Muscle layer of duodenum (tissue), 2 donors: ENCODE measurements around the gene KCNQ2.
"Not testable (repeated sequence)": the region's sequence is repeated elsewhere in the genome, so short reads cannot be mapped to it uniquely, and the experiment has no call there.

Source experiments
- H3K27ac ChIP-seq: one replicate; pipeline ENCODE4 v1.7.0; 2013; ENCODE audit warnings: mild to moderate bottlenecking, low read length
- H3K27me3 ChIP-seq: one replicate; pipeline ENCODE4 v1.7.0; 2013; ENCODE audit warnings: low read depth, mild to moderate bottlenecking, control low read depth, low read length
- H3K36me3 ChIP-seq, 2 donors: one replicate each; pipeline ENCODE4 v1.7.0; 2013; ENCODE audit warnings: low read length in 2 of 2, control low read depth in 1 of 2, mild to moderate bottlenecking in 1 of 2; ENCODE audit not compliant: insufficient read depth in 2 of 2, control insufficient read depth in 1 of 2
- H3K4me1 ChIP-seq, 2 donors: one replicate each; pipeline ENCODE4 v1.7.0; 2013; ENCODE audit warnings: low read length in 2 of 2, mild to moderate bottlenecking in 2 of 2, control low read depth in 1 of 2, moderate library complexity in 1 of 2; ENCODE audit not compliant: insufficient read depth in 2 of 2, control insufficient read depth in 1 of 2
- H3K4me3 ChIP-seq, 2 donors: one replicate each; pipeline ENCODE4 v1.7.0; 2013; ENCODE audit warnings: low read length in 2 of 2, low read depth in 1 of 2, mild to moderate bottlenecking in 1 of 2
- H3K9me3 ChIP-seq, 2 donors: one replicate each; pipeline ENCODE4 v1.7.0; 2013; ENCODE audit warnings: low read length in 2 of 2, control low read depth in 1 of 2, mild to moderate bottlenecking in 1 of 2; ENCODE audit not compliant: control insufficient read depth in 1 of 2
- donor health status: healthy.

Gene KCNQ2

DNA sequence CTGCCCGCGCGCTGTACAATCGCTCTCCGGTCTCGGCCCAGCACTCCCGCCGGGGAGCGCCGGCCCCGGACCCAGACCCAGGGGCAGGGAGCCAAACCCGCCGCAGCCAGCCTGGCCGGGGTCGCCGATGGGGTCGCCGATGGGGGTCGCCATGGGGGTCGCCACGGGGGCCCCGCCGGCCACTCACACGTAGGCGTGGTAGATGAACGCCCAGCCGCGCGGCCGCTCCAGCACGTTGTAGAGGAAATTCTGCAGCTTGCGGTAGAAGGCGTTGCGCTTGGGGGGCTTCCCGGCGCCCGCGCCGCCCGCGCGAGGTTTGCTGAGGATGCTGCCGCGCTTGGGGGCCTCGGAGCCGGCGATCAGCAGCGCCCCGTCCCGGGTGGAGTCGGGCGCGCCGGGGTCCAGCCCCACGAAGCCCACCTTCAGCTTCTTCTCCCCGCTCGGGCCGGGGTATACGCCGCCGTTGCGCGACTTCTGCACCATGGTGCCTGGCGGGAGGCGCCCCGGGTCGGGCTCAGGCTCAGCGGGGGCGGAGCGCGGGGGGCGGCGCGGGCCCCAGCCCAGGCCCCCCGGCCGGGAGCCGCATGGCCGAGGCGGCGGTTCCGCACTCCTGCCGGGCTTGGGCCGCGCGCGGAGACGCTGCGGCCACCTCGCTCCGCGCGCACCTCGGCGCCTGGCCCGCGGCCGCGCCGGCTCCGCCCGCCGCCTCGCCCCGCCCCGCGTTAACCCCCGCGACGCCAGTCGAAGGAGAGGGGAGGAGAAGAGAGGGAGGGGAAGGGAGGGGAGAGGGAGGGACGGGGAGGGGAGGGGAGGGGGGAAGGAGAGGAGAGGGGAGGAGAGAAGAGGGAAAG, at the start of gene KCNQ2:
TSS of gene KCNQ2 (minus strand) at position 675 of the 851 bp plus-strand sequence. CDS start at position 483, 192 bp downstream.
- Histone ChIP-seq H3K4me1 (peaks cover 0 to 15% of the 10 kb centered on the region in 2 donors), H3K27ac (no peak within 1 kb of the TSS), H3K9me3 (no peaks in the 10 kb centered on the region), H3K27me3 (peaks cover 36% of the 10 kb centered on the region), H3K4me3 (no peak within 1 kb of the TSS), H3K36me3 (no peaks in the 10 kb centered on the region)

DNA sequence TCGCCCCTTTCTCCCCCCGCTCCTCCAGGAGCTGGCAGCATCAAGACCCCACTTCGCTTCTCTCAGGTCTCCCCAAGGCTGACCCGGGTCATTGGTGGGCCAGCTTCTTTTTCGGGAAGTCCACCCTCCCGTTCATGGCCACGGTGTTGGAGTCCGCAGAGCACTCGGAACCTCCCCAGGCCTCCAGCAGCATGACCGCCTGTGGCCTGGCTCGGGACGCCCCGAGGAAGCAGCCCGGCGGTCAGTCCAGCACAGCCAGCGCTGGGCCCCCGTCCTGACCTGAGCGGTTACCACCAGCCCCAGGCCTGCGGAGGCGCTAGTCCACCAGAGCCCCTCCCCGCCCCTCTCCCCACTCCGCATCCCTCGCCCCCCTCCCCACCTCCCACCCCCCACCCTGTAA, 49.1 kb upstream of the KCNQ2 start:
- Histone ChIP-seq H3K4me1 (peaks cover 0 to 17% of the 10 kb centered on the region in 2 donors), H3K4me3 (peak overlapping the region; percentile 74 to 89), H3K27ac (peak overlapping the region; percentile 72), H3K27me3 (peaks cover 4% of the 10 kb centered on the region), H3K36me3 (peaks cover 0 to 6% of the 10 kb centered on the region in 2 donors), H3K9me3 (no peaks in the 10 kb centered on the region)

DNA sequence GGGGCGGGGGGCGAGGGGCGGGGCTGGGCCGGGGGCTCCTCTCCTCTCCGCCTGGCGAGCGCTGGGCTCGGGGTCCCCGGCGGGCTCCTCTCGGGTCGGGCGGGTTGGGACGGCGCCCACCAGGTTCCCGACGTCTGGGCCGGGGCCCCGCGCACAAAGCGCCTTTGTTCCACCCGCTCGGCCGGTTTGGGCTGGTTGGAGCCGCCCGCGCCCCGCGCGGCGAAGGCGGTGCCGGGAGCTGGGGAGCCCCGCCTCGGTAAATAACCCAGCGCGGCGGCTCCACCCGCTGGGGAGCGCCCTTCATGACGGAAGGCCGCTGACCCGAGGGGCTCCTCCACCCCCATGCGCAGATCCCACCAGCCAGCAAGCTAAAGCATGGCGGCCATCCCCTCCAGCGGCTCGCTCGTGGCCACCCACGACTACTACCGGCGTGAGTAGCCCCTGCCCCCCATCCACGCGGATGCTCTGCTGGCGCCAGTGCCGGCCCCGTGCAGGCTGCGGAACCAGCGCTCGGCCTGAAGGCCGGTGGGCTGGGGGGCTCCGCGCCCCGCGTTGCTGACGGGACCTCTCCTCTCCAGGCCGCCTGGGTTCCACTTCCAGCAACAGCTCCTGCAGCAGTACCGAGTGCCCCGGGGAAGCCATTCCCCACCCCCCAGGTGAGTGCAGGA, 48.6 kb upstream of the KCNQ2 start:
- Histone ChIP-seq H3K4me3 (peak overlapping the region; percentile 74 to 89), H3K9me3 (no peaks in the 10 kb centered on the region), H3K27ac (peak overlapping the region; percentile 72), H3K4me1 (peaks cover 0 to 17% of the 10 kb centered on the region in 2 donors), H3K27me3 (peaks cover 4% of the 10 kb centered on the region), H3K36me3 (peaks cover 0 to 6% of the 10 kb centered on the region in 2 donors)

DNA sequence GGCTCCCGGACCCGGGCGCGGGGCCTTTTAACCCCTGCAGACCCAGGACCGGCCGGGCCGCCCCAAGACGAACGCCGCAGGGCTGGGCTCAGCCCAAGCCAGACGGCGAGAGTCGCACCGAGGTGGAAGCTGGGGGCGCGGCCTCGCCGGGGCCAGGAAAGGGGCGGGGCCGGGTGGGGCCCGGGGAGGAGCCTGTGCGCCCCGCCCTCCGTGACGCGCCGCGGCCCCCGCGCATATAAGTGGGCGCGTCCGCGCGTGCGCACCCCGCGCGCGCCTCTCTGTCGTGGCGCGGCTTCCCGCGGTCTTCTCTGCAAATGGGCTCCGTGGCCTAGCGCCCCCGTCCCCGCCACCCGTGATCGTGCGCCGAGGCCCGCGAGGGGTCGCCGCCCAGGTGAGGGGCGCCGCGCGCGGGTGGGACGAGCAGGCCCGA, 48.1 kb upstream of the KCNQ2 start, which contains the start of gene PPDPF:
TSS of gene PPDPF (plus strand) at position 262 of the 430 bp plus-strand sequence. CDS start 544 bp downstream, outside the sequence.
- peak within 1 kb of the TSS; percentile 74 to 89 for H3K4me3 ChIP-seq
- H3K4me1 ChIP-seq = peaks cover 0 to 17% of the 10 kb centered on the region in 2 donors
- H3K27me3 ChIP-seq = peaks cover 4% of the 10 kb centered on the region
- H3K9me3 ChIP-seq = no peaks in the 10 kb centered on the region
- peak within 1 kb of the TSS; percentile 72 for H3K27ac ChIP-seq
- peaks cover 0 to 6% of the 10 kb centered on the region in 2 donors for H3K36me3 ChIP-seq

DNA sequence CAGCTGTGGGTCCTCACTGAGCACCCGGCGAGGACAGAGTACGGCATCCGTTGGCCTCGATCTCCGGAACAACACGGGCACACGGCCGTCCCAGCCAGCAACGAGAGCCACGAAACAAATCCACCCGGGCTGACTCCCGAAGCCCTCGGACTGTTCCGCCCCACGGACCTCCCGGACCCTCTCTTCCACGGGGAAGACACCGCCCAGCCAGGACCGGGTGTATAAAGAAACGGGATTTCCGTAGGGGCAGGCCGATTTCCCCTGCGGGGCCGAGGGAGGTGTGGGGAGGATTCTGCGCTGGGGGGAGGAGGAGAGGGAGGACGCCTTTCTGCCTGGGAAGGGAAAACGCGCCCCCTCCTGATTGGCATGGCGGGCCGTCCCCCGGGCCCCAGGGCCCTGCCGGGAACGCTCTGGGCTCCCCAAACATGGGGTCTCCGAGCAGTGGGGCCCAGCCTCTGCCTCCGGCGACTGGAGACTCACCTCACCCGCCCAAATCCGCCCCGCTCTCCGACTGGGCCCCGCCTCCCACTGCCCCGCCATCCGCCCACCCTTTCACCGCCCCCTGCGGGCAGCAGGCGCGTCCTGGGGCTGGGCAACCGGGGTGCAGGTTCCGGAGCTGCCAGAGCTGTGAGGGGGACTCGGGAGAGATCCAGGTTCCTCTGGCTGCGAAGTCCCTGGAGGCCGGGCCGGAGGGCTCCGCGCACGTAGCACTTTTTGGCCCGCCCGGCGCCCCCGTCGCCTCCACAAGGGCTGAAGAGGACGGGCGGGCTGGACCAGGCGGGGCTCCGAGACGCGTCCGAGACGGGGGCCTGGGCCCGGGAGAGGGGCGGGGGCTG, 47.4 kb upstream of the KCNQ2 start:
- Histone ChIP-seq H3K27ac (no peak overlapping the region), H3K9me3 (no peaks in the 10 kb centered on the region), H3K4me3 (peak overlapping the region; percentile 53 to 89), H3K27me3 (peaks cover 4% of the 10 kb centered on the region), H3K4me1 (peaks cover 0 to 17% of the 10 kb centered on the region in 2 donors), H3K36me3 (peaks cover 0 to 6% of the 10 kb centered on the region in 2 donors)

DNA sequence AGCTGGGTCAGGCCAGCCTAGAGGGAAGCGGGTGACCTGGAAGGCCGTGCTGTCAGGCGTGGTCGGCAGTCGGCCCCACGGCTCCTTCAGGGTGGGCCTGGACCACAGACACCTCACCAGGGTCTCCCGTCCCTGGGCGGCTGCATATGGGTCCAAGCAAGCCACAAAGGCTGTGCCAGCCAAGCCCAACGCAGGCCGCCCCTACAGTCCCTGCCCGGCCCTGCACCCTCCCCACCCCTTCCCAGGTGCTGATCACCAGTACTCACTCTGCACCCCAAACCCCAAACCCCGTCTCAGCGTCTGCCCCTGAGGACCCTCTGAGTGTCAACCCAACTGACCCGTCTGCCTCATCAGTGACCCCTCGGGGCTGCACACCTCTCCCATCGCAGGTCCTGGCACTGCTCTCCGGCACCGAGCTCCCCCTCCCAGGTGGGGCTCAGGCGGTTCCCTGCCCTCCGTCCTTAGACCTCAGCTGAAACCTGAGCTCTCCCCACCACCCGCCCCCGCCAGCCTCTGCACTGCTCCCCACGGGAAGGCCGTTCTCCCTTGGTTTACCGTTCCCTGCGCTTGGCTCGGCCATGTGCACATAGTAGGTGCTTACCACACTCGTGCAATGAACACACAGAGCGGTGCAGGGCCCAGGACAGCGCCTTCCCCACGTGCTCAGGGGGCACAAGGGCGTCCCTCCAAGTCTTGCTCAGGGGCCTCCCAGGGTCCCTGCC, 46.7 kb upstream of the KCNQ2 start:
- peaks cover 0 to 6% of the 10 kb centered on the region in 2 donors for H3K36me3 ChIP-seq
- H3K4me3 ChIP-seq = peak overlapping the region; percentile 53 to 89
- peaks cover 0 to 17% of the 10 kb centered on the region in 2 donors for H3K4me1 ChIP-seq
- peaks cover 4% of the 10 kb centered on the region for H3K27me3 ChIP-seq
- H3K9me3 ChIP-seq = no peaks in the 10 kb centered on the region
- no peak overlapping the region for H3K27ac ChIP-seq

DNA sequence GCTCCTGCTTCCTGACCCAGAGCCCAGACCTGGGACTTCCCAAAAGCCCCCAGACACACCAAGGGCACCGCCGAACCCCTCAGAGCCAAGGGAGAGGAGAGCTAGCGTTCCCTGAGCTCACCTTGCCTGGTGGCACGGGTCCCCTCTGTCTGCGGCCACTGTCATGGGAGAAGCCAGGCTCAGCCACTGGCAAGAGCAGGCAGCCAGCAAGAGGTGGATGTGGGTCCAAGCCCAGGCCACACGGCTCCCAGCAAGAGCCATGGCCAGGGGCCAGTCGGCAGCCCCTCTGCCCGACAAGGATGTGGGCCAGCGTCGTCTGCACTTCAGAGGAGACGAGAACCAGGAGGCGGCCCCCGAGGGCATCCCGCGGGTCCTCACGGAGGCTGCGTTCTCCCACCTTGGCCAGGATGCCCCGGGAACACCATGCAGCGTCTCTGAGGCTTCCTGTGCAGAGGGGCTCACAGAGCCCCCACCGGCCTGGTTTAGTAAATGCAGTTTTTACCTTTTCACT, 46.0 kb upstream of the KCNQ2 start:
- Histone ChIP-seq H3K27me3 (peaks cover 4% of the 10 kb centered on the region), H3K4me1 (peaks cover 0 to 17% of the 10 kb centered on the region in 2 donors), H3K36me3 (peaks cover 0 to 2% of the 10 kb centered on the region in 2 donors), H3K27ac (no peak overlapping the region), H3K9me3 (no peaks in the 10 kb centered on the region), H3K4me3 (no peak overlapping the region)

DNA sequence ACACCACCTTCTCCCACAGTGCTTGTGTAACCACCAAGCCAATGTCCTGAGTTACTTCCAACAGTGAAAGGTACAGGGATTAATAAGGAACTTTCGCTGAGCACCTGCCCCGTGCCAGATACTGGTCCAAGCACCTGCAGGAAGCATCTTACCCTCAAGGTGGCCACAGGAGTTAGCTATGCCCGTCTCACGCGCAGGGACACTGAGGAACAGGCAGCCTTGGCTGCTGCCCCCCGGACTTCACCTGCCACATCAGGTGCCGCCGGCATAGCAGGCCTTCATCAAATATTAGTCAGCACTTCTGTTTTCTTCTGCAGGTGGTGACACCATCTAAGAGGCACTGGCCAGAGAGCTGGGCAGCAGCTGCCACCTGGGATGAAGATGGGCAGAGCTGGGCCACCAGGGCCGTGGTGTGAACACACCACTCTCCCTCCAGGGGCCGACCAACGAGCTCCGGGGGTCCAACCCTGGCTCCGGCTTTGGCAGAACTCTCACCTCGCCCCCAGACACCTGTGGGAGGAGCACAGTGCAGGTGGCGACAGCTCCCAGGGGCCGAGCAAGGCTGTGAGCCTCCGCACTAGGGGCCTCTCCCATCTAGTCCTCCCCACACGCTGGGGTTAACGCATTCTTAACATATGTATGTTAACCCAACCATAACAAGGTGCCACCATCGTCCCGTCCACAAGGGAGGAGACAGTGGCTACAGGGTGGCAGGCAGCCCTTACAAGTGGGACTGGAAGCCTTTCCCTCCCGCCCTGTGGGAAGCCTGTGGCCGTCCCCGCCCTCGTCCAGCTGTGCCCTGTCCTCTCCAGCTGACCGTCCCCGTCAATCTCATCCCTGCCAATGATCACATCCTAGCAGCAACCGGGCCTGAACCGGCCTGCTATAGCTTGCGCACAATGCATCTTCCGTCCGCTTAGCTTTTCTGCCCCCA, 45.2 kb upstream of the KCNQ2 start:
- Histone ChIP-seq H3K9me3 (no peaks in the 10 kb centered on the region), H3K4me1 (peaks cover 0 to 17% of the 10 kb centered on the region in 2 donors), H3K4me3 (no peak overlapping the region), H3K36me3 (no peaks in the 10 kb centered on the region), H3K27me3 (peaks cover 6% of the 10 kb centered on the region), H3K27ac (no peak overlapping the region)

DNA sequence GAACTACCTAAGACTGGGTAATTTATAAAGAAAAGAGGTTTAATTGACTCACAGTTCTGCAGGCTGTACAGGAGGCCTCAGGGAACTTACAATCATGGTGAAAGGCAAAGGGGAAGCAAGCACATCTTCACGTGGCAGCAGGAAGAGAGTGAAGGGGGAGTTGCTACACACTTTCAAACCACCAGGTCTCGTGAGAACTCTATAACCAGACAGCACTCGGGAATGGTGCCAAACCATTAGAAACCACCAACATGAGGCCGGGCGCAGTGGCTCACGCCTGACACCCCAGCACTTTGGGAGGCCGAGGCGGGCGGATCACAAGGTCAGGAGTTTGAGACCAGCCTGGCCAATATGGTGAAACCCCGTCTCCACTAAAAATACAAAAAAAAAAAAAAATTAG, 42.1 kb upstream of the KCNQ2 start:
- not testable (repeated sequence) for H3K27me3 ChIP-seq, H3K27ac ChIP-seq, H3K4me3 ChIP-seq, H3K4me1 ChIP-seq, H3K36me3 ChIP-seq, H3K9me3 ChIP-seq
